ENCODE data around the gene OSTF1. TPM values are rescaled to one million over a fixed set of nuclear protein-coding genes. Genes with fewer than 3 reads are reported as not detected.
A peak's percentile ranks its signal among the peaks of the same experiment; 100 is the strongest.

Gene OSTF1
- total RNA-seq, 2 donors from 2014 or later: 15.0 to 20.5 TPM

DNA sequence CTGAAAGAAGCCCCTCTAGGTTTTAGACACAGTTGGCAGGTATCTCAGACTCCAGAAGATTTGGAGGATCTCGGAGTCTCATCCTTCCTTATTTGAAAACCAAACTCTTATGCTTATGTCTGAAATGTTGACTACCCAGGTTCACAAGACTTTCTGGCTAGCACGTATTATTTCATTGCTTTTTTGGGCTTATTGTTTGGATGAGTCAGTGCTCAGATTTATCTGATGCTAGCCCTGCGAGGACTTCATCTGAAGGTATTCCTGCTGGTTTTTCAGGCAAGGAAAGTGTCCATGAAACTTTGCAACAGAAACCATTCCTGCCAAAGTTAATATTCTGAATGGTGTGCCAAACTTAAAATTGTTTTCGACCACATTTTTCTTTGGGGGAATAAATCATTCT, 8.5 kb downstream of the OSTF1 start:
- no peak overlapping the region for H3K27ac Mint-ChIP-seq
- Histone ChIP-seq H3K4me1 (ENCODE audit: control insufficient read depth, insufficient read depth, low read length) (peaks cover 8% of the 10 kb centered on the region), H3K9ac (ENCODE audit: extremely low read depth, low read length, poor library complexity, severe bottlenecking) (no peak overlapping the region), H3K36me3 (ENCODE audit: control insufficient read depth, insufficient read depth, low read length) (no peaks in the 10 kb centered on the region), H3K9me3 (ENCODE audit: control insufficient read depth, low read length) (no peaks in the 10 kb centered on the region), H3K27ac (ENCODE audit: low read depth, low read length) (no peak overlapping the region), H3K27me3 (ENCODE audit: control insufficient read depth, insufficient read depth, low read length, poor library complexity, severe bottlenecking) (no peaks in the 10 kb centered on the region), H3K4me3 (ENCODE audit: low read length) (no peak overlapping the region)
- peaks cover 11% of the 10 kb centered on the region for H3K4me1 Mint-ChIP-seq
- no peaks in the 10 kb centered on the region for H3K36me3 Mint-ChIP-seq (ENCODE audit: low read depth)
- H3K9me3 Mint-ChIP-seq: no peaks in the 10 kb centered on the region
- H3K4me3 Mint-ChIP-seq: no peak overlapping the region
- TF ChIP-seq, protein P1, sequence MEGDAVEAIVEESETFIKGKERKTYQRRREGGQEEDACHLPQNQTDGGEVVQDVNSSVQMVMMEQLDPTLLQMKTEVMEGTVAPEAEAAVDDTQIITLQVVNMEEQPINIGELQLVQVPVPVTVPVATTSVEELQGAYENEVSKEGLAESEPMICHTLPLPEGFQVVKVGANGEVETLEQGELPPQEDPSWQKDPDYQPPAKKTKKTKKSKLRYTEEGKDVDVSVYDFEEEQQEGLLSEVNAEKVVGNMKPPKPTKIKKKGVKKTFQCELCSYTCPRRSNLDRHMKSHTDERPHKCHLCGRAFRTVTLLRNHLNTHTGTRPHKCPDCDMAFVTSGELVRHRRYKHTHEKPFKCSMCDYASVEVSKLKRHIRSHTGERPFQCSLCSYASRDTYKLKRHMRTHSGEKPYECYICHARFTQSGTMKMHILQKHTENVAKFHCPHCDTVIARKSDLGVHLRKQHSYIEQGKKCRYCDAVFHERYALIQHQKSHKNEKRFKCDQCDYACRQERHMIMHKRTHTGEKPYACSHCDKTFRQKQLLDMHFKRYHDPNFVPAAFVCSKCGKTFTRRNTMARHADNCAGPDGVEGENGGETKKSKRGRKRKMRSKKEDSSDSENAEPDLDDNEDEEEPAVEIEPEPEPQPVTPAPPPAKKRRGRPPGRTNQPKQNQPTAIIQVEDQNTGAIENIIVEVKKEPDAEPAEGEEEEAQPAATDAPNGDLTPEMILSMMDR (conservative IDR thresholded peaks at IDR 0.05): no peak
- 94 to 95% methylated on average over 3 to 4 of the region's 4 CpGs for WGBS, 2 experiments (ENCODE audit: insufficient coverage in 1 of 2, insufficient read length in 1 of 2)
- no peaks in the 10 kb centered on the region for H3K27me3 Mint-ChIP-seq (ENCODE audit: insufficient read depth)
- no peak for DNase-seq

DNA sequence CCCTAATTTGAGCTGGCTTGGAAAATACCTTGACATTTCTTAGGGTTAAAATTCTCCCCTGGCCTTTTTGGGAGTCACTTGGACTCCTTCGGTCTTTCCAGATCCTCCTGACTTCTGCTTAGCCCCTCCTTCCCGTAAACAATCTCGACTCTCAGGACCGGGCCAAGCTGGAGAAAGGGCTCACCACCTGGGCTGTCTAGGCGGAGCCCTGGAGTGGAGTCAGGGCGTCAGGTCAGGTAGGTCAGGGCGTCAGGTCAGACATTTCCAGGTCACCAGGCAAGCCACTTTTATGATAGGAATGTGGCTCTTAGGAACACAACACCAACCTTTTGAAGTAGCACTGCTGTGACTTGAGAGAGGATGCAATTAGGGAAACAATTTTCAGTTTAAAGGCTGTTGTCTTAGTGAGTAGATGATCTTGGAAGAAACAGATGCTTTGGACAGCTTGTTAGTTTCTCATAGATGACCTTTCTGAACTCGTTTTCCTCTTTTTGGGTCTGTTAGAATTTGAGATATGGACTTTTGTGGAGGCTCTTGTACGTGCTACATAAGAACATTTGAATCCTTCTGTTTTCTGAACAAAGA, 12.8 kb downstream of the OSTF1 start:
- Histone ChIP-seq H3K4me3 (ENCODE audit: low read length) (no peak overlapping the region), H3K9me3 (ENCODE audit: control insufficient read depth, low read length) (no peaks in the 10 kb centered on the region), H3K27ac (ENCODE audit: low read depth, low read length) (no peak overlapping the region), H3K4me1 (ENCODE audit: control insufficient read depth, insufficient read depth, low read length) (no peaks in the 10 kb centered on the region), H3K27me3 (ENCODE audit: control insufficient read depth, insufficient read depth, low read length, poor library complexity, severe bottlenecking) (no peaks in the 10 kb centered on the region), H3K9ac (ENCODE audit: extremely low read depth, low read length, poor library complexity, severe bottlenecking) (no peak overlapping the region), H3K36me3 (ENCODE audit: control insufficient read depth, insufficient read depth, low read length) (no peaks in the 10 kb centered on the region)
- no peaks in the 10 kb centered on the region for H3K4me1 Mint-ChIP-seq
- WGBS, 2 experiments (ENCODE audit: insufficient coverage in 1 of 2, insufficient read length in 1 of 2): 86 to 87% methylated on average over 6 to 9 of the region's 9 CpGs
- H3K4me3 Mint-ChIP-seq: no peak overlapping the region
- TF ChIP-seq, protein P1 (conservative IDR thresholded peaks at IDR 0.05): no peak
- H3K36me3 Mint-ChIP-seq (ENCODE audit: low read depth): no peaks in the 10 kb centered on the region
- peak; percentile 56 for DNase-seq
- H3K9me3 Mint-ChIP-seq: no peaks in the 10 kb centered on the region
- H3K27me3 Mint-ChIP-seq (ENCODE audit: insufficient read depth): no peaks in the 10 kb centered on the region
- peak overlapping the region; percentile 11 for H3K27ac Mint-ChIP-seq

DNA sequence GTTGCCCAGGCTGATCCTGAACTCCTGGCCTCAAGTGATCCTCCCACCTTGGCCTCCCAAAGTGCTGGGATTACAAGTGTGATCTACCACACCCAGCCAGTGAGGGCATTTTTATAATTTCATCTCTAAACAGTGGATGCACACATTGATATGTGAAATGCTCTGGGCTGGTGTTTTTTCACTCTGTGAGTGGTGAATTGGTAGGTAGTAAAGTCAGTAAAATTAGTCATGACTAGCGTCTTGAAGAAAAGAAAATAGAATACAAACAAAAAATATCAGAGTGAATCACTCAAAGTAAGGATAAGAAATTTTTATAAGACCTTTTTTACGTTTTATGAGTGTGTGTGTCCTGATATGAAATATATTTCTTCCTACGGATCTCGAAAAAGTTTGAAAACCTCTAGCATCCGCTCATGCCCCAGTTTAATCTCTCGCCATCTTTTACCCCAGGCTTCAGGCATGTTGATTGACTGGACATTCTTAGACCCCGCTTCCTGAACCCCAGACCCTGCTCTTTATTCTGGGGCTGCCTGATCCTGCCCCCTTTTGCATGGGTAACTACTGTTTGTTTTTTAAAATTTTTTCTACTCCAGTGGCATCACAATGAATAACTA, 14.0 kb downstream of the OSTF1 start:
- no peak overlapping the region for H3K27ac ChIP-seq (ENCODE audit: low read depth, low read length)
- no peaks in the 10 kb centered on the region for H3K4me1 ChIP-seq (ENCODE audit: control insufficient read depth, insufficient read depth, low read length)
- H3K4me1 Mint-ChIP-seq: no peaks in the 10 kb centered on the region
- H3K27me3 ChIP-seq (ENCODE audit: control insufficient read depth, insufficient read depth, low read length, poor library complexity, severe bottlenecking): no peaks in the 10 kb centered on the region
- H3K27me3 Mint-ChIP-seq (ENCODE audit: insufficient read depth): no peaks in the 10 kb centered on the region
- H3K4me3 ChIP-seq (ENCODE audit: low read length): no peak overlapping the region
- no peaks in the 10 kb centered on the region for H3K9me3 ChIP-seq (ENCODE audit: control insufficient read depth, low read length)
- WGBS, 2 experiments (ENCODE audit: insufficient coverage in 1 of 2, insufficient read length in 1 of 2): 84 to 99% methylated on average over 3 to 7 of the region's 7 CpGs
- H3K36me3 Mint-ChIP-seq (ENCODE audit: low read depth): no peaks in the 10 kb centered on the region
- no peak overlapping the region for H3K27ac Mint-ChIP-seq
- TF ChIP-seq, protein P1 (conservative IDR thresholded peaks at IDR 0.05): no peak
- H3K36me3 ChIP-seq (ENCODE audit: control insufficient read depth, insufficient read depth, low read length): no peaks in the 10 kb centered on the region
- no peaks in the 10 kb centered on the region for H3K9me3 Mint-ChIP-seq
- no peak overlapping the region for H3K9ac ChIP-seq (ENCODE audit: extremely low read depth, low read length, poor library complexity, severe bottlenecking)
- DNase-seq: no peak
- no peak overlapping the region for H3K4me3 Mint-ChIP-seq
